WTC11 (cell line): ENCODE data around the gene THOC1.

Experiments used
- CTCF ChIP-seq: fragments of 200-600 bp; IDR thresholded peaks from 2 replicates; pipeline ENCODE4 v1.8.0; 2022; ENCODE audit warnings: antibody characterized with exemption
- ESRRA ChIP-seq: sonication (generic); formaldehyde crosslinking; IDR thresholded peaks from 2 replicates; pipeline ENCODE4 v1.8.1; 2022; ENCODE audit warnings: mild to moderate bottlenecking, missing genetic modification reagents, borderline replicate concordance
- FOXK1 ChIP-seq: sonication (generic); formaldehyde crosslinking; IDR thresholded peaks from 2 replicates; pipeline ENCODE4 v1.8.0; 2022; ENCODE audit warnings: mild to moderate bottlenecking, moderate library complexity, missing genetic modification reagents
- ZNF425 ChIP-seq: fragments of 250-450 bp; sonication (Bioruptor Pico); conservative IDR thresholded peaks from 2 replicates; pipeline ENCODE4 v1.9.0; 2021; ENCODE audit warnings: mild to moderate bottlenecking
- TF ChIP-seq, protein P1 (sequence below): sonication (generic); formaldehyde crosslinking; IDR thresholded peaks from 2 replicates; pipeline ENCODE4 v1.8.1; 2022; ENCODE audit warnings: low read depth, missing genetic modification reagents, borderline replicate concordance

DNA sequence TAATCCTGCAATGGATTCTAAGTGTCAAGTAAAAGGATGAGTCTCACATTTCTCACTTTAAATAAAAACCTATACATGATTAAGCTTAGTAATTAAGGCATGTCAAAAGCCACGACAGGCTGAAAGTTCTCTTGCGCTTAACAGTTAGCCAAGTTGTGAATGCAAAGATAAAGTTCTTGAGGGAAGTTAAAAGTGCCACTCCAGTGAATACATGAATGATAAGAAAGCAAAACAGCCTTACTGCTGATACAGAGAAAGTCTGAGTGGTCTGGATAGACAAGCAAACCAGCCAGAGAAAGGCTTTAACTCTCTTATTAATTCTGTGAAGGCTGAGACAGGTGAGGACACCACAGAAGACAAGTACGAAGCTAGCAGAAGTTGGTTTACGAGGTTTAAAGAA, 12.7 kb downstream of the THOC1 start:
- TF ChIP-seq CTCF (no peak), ZNF425 (CRISPR knock-in tag) (no peak), FOXK1 (CRISPR knock-in tag) (no peak), ESRRA (CRISPR knock-in tag) (no peak)
- TF ChIP-seq, protein P1, sequence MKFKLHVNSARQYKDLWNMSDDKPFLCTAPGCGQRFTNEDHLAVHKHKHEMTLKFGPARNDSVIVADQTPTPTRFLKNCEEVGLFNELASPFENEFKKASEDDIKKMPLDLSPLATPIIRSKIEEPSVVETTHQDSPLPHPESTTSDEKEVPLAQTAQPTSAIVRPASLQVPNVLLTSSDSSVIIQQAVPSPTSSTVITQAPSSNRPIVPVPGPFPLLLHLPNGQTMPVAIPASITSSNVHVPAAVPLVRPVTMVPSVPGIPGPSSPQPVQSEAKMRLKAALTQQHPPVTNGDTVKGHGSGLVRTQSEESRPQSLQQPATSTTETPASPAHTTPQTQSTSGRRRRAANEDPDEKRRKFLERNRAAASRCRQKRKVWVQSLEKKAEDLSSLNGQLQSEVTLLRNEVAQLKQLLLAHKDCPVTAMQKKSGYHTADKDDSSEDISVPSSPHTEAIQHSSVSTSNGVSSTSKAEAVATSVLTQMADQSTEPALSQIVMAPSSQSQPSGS (CRISPR knock-in tag), result no peak
